Measurements from ENCODE around the gene TLL1. TPM values are rescaled to one million over a fixed set of nuclear protein-coding genes. Genes with fewer than 3 reads are reported as not detected.

TLL1 gene
- total and polyA plus RNA-seq, 10 donors = 0.07 to 1.1 (median 0.21) TPM

- peaks cover 0 to 8% (median 6%) of the 10 kb centered on the region in 8 donors for H3K9me3 ChIP-seq
- H3K4me3 ChIP-seq = no peak overlapping the region
- no peak overlapping the region for H3K27ac ChIP-seq
- intact Hi-C loops (cut with DNase I; ENCODE audit: low total_unique reads) = no loop called here
- no peak for TF ChIP-seq POLR2AphosphoS5 (IDR thresholded peaks at IDR 0.05)
- TF ChIP-seq POLR2A (IDR thresholded peaks at IDR 0.05) = no peak
- TF ChIP-seq CTCF (IDR thresholded peaks at IDR 0.05 in 8 of 11, conservative IDR thresholded peaks at IDR 0.05 in 3 of 11) = no peak
- H3K36me3 ChIP-seq = no peaks in the 10 kb centered on the region
- no peaks in the 10 kb centered on the region for H3K27me3 ChIP-seq (replicated peaks in 1 of 7)
- no peak for DNase-seq
- no peaks in the 10 kb centered on the region for H3K4me1 ChIP-seq
- WGBS, 5 donors = 56 to 70% (median 60%) methylated on average over 2 of the region's 2 CpGs
Observed at GRCh38 chr4:166104623-166105022, 231.6 kb downstream of the TLL1 start.

- intact Hi-C loops (cut with DNase I; ENCODE audit: low total_unique reads) = no loop called here
- H3K9me3 ChIP-seq = no peaks in the 10 kb centered on the region
- WGBS, 5 donors = 62 to 72% (median 66%) methylated on average over 3 of the region's 3 CpGs
- H3K27me3 ChIP-seq (replicated peaks in 1 of 7) = no peaks in the 10 kb centered on the region
- H3K4me3 ChIP-seq = no peak overlapping the region
- DNase-seq = no peak
- no peaks in the 10 kb centered on the region for H3K36me3 ChIP-seq
- H3K27ac ChIP-seq = no peak overlapping the region
- TF ChIP-seq POLR2A (IDR thresholded peaks at IDR 0.05) (no peak), CTCF (IDR thresholded peaks at IDR 0.05 in 8 of 11, conservative IDR thresholded peaks at IDR 0.05 in 3 of 11) (no peak), POLR2AphosphoS5 (IDR thresholded peaks at IDR 0.05) (no peak)
- no peaks in the 10 kb centered on the region for H3K4me1 ChIP-seq
Observed at GRCh38 chr4:166121897-166122296, 248.9 kb downstream of the TLL1 start.

GRCh38 chr4:166123546-166123945, 250.5 kb downstream of the TLL1 start:
- Histone ChIP-seq H3K4me1 (no peaks in the 10 kb centered on the region), H3K27ac (no peak overlapping the region), H3K9me3 (no peaks in the 10 kb centered on the region), H3K4me3 (no peak overlapping the region), H3K36me3 (no peaks in the 10 kb centered on the region), H3K27me3 (replicated peaks in 1 of 7) (no peaks in the 10 kb centered on the region)
- TF ChIP-seq POLR2AphosphoS5 (IDR thresholded peaks at IDR 0.05) (no peak), POLR2A (IDR thresholded peaks at IDR 0.05) (no peak), CTCF (IDR thresholded peaks at IDR 0.05 in 8 of 11, conservative IDR thresholded peaks at IDR 0.05 in 3 of 11) (no peak)
- no peak for DNase-seq
- intact Hi-C loops (cut with DNase I; ENCODE audit: low total_unique reads) = no loop called here

- WGBS, 5 donors = 53 to 79% (median 61%) methylated on average over 1 of the region's 1 CpG
- TF ChIP-seq POLR2A (IDR thresholded peaks at IDR 0.05) = no peak
- TF ChIP-seq CTCF (IDR thresholded peaks at IDR 0.05 in 8 of 11, conservative IDR thresholded peaks at IDR 0.05 in 3 of 11) = no peak
- TF ChIP-seq POLR2AphosphoS5 (IDR thresholded peaks at IDR 0.05) = no peak
- no peak for DNase-seq
- no peaks in the 10 kb centered on the region for H3K36me3 ChIP-seq
- H3K27me3 ChIP-seq (replicated peaks in 1 of 7) = no peaks in the 10 kb centered on the region
- no peak overlapping the region for H3K4me3 ChIP-seq
- no peak overlapping the region for H3K27ac ChIP-seq
- peaks cover 0 to 14% (median 0%) of the 10 kb centered on the region in 8 donors for H3K9me3 ChIP-seq
- H3K4me1 ChIP-seq = no peaks in the 10 kb centered on the region
- intact Hi-C loops (cut with DNase I; ENCODE audit: low total_unique reads) = no loop called here
Observed at GRCh38 chr4:166128403-166128802, 255.4 kb downstream of the TLL1 start.

Data from spleen (tissue), 11 donors.